SU-DHL-6 (cell line): ENCODE results near the gene ELP5.

ENCODE experiments used
- CTCF ChIP-seq: fragments of 200-600 bp; sonication (generic); IDR thresholded peaks from one replicate; pipeline ENCODE4 v1.5.1; 2017; ENCODE audit warnings: antibody characterized with exemption, mild to moderate bottlenecking, low read length, moderate library complexity; ENCODE audit not compliant: insufficient read depth, poor library complexity, severe bottlenecking
- EZH2phosphoT487 ChIP-seq: fragments of 200-600 bp; sonication (generic), shearing (Covaris generic); conservative IDR thresholded peaks from 2 replicates; pipeline ENCODE4 v1.6.1; 2018; ENCODE audit warnings: mild to moderate bottlenecking, antibody characterized with exemption, low read length, moderate library complexity, mixed read lengths

GRCh38 chr17:7307686-7308624, 55.9 kb downstream of the ELP5 start:
- TF ChIP-seq CTCF (no peak), EZH2phosphoT487 (no peak)
